Measurements from ENCODE around the gene L3MBTL4. TPM values are rescaled to one million over a fixed set of nuclear protein-coding genes. Genes with fewer than 3 reads are reported as not detected.

The L3MBTL4 gene
- total RNA-seq, 2 experiments from 2014 or later, result 0.19 to 0.47 TPM

GRCh38 chr18:6355789-6356589, 58.7 kb downstream of the L3MBTL4 start:
- POLR2A ChIA-PET, result no interaction called here

DNA sequence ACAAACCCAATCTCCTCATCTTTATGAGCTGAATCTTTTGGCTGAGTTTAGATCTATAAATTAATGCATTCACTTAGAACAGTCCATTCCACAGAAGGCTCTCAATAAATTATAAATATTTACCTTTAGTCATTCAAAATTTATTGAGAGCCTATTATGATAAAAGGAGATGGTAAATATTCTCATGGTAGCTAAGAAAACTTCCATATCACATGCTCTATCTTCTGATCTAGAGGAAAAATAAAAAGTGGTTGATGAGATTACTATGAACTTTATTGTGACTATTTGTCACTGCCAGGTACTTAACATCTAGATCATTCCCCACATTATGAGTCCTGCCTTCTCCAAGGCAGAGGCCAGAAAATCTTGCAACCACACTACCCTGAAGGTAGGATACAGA, 62.4 kb downstream of the L3MBTL4 start:
- TF ChIP-seq CTCF (IDR thresholded peaks at IDR 0.05), result no peak
- H3K36me3 Mint-ChIP-seq (ENCODE audit: low read depth), result no peaks in the 10 kb centered on the region
- H3K4me1 Mint-ChIP-seq (ENCODE audit: low read depth), result no peaks in the 10 kb centered on the region
- peaks cover 5% of the 10 kb centered on the region in 2 experiments for H3K9me3 ChIP-seq (ENCODE audit: control insufficient read depth in 1 of 2, insufficient read depth in 1 of 2, low read length in 2 of 2)
- H3K27me3 ChIP-seq (ENCODE audit: control insufficient read depth in 1 of 2, insufficient read depth in 2 of 2, low read length in 2 of 2), result no peaks in the 10 kb centered on the region
- H3K4me3 Mint-ChIP-seq, result no peak overlapping the region
- no peak overlapping the region for H3K4me3 ChIP-seq (ENCODE audit: low read length)
- H3K27ac Mint-ChIP-seq, result no peak overlapping the region
- H3K27me3 Mint-ChIP-seq, result no peaks in the 10 kb centered on the region
- peaks cover 6% of the 10 kb centered on the region for H3K9me3 Mint-ChIP-seq
- no peaks in the 10 kb centered on the region for H3K36me3 ChIP-seq (ENCODE audit: insufficient read depth, low read length)
- ChIA-PET CTCF (no interaction called here), POLR2A (no interaction called here)
- no peak for DNase-seq
- ATAC-seq (ENCODE audit: poor library complexity), result no peak
- no peak overlapping the region for H3K27ac ChIP-seq (ENCODE audit: low read depth in 1 of 2, low read length in 2 of 2)
- no peaks in the 10 kb centered on the region for H3K4me1 ChIP-seq (ENCODE audit: insufficient read depth, low read length)
- intact Hi-C loops (cut with DNase I, micrococcal nuclease), result no loop called here

More at GRCh38 chr18:6355789-6356589, 58.7 kb downstream of the L3MBTL4 start:
- no peak for TF ChIP-seq CTCF (IDR thresholded peaks at IDR 0.05)
- intact Hi-C loops (cut with DNase I, micrococcal nuclease), result no loop called here
- no peak for DNase-seq
- H3K27me3 Mint-ChIP-seq, result no peaks in the 10 kb centered on the region
- ATAC-seq (ENCODE audit: poor library complexity), result no peak
- no peaks in the 10 kb centered on the region for H3K36me3 Mint-ChIP-seq (ENCODE audit: low read depth)
- H3K4me1 ChIP-seq (ENCODE audit: insufficient read depth, low read length), result no peaks in the 10 kb centered on the region
- H3K4me3 ChIP-seq (ENCODE audit: low read length), result no peak overlapping the region
- no peak overlapping the region for H3K27ac Mint-ChIP-seq
- no peak overlapping the region for H3K27ac ChIP-seq (ENCODE audit: low read depth in 1 of 2, low read length in 2 of 2)
- peaks cover 6% of the 10 kb centered on the region for H3K9me3 Mint-ChIP-seq
- H3K4me3 Mint-ChIP-seq, result no peak overlapping the region
- CTCF ChIA-PET, result no interaction called here
- no peaks in the 10 kb centered on the region for H3K36me3 ChIP-seq (ENCODE audit: insufficient read depth, low read length)
- peaks cover 0 to 2% of the 10 kb centered on the region in 2 experiments for H3K9me3 ChIP-seq (ENCODE audit: control insufficient read depth in 1 of 2, insufficient read depth in 1 of 2, low read length in 2 of 2)
- no peaks in the 10 kb centered on the region for H3K4me1 Mint-ChIP-seq (ENCODE audit: low read depth)
- H3K27me3 ChIP-seq (ENCODE audit: control insufficient read depth in 1 of 2, insufficient read depth in 2 of 2, low read length in 2 of 2), result no peaks in the 10 kb centered on the region

DNA sequence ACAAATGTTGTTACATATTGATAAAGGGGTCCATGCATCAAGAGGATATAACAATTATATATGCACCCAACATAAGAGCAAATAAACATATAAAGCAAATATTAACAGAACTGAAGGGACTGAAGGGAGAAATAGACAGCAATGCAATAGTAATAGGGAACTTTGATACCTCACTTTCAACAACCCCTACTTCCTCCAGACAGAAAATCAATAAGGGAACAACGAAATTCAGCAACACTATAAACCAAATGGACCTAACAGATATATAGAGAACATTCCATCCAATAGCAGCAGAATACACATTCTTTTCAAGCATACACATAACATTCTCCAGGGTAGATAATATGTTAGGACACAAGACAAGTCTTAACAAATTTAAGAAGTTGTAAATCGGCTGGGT, 71.7 kb downstream of the L3MBTL4 start:
- ChIA-PET POLR2A (no interaction called here), CTCF (interaction anchor here (0.7 kb wide), 1 partner anchor 458 kb away, joined by 3 read pairs; no protein-coding TSS in a partner anchor)
- Mint-ChIP-seq H3K27ac (no peak overlapping the region), H3K27me3 (no peaks in the 10 kb centered on the region), H3K4me1 (ENCODE audit: low read depth) (no peaks in the 10 kb centered on the region), H3K4me3 (no peak overlapping the region), H3K9me3 (peaks cover 12% of the 10 kb centered on the region), H3K36me3 (ENCODE audit: low read depth) (no peaks in the 10 kb centered on the region)
- H3K4me3 ChIP-seq (ENCODE audit: low read length), result no peak overlapping the region
- no peak for ATAC-seq (ENCODE audit: poor library complexity)
- H3K4me1 ChIP-seq (ENCODE audit: insufficient read depth, low read length), result no peaks in the 10 kb centered on the region
- H3K27ac ChIP-seq (ENCODE audit: low read depth in 1 of 2, low read length in 2 of 2), result no peak overlapping the region
- TF ChIP-seq CTCF (IDR thresholded peaks at IDR 0.05), result no peak
- H3K9me3 ChIP-seq (ENCODE audit: control insufficient read depth in 1 of 2, insufficient read depth in 1 of 2, low read length in 2 of 2), result peaks cover 11 to 18% of the 10 kb centered on the region in 2 experiments
- DNase-seq, result no peak
- H3K27me3 ChIP-seq (ENCODE audit: control insufficient read depth in 1 of 2, insufficient read depth in 2 of 2, low read length in 2 of 2), result no peaks in the 10 kb centered on the region
- intact Hi-C loops (cut with DNase I, micrococcal nuclease), result no loop called here
- H3K36me3 ChIP-seq (ENCODE audit: insufficient read depth, low read length), result no peaks in the 10 kb centered on the region
